MCF 10A (cell line): ENCODE data around the gene AURKB. TPM values are rescaled to one million over a fixed set of nuclear protein-coding genes. Genes with fewer than 3 reads are reported as not detected.
A peak's percentile ranks its signal among the peaks of the same experiment; 100 is the strongest.

Experiments
- Bru-seq: library from RNA; stranded (reverse); fragments of 400-500 nt; gene quantifications from one replicate; lab custom pipeline; 2021; lab: Mats Ljungman, UMichigan
- BruChase-seq, 2 experiments: library from RNA; stranded (reverse); fragments of 400-500 nt; gene quantifications; one replicate each; lab custom pipeline; 2021; lab: Mats Ljungman, UMichigan
- BruUV-seq: library from RNA; stranded (reverse); fragments of 400-500 nt; replicated peaks from 2 replicates; lab custom pipeline; 2021; lab: Mats Ljungman, UMichigan
- CTCF ChIA-PET: fragments of 300-600 bp; sonication (Branson Sonifier 250); formaldehyde crosslinking; extraction: SDS; loops from one replicate; lab custom pipeline; 2021; ENCODE audit warnings: antibody characterized with exemption, inconsistent platforms; lab: Yijun Ruan, JAX
- POLR2A ChIA-PET: fragments of 300-600, 350-650 bp; sonication (Branson Sonifier 250); formaldehyde crosslinking; extraction: SDS; loops from one replicate; lab custom pipeline; 2020; ENCODE audit warnings: antibody characterized with exemption, inconsistent platforms; lab: Yijun Ruan, JAX
- DNase-seq: peaks from one replicate; pipeline ENCODE4 v3.0.0-alpha.2; 2018; ENCODE audit not compliant: unreplicated experiment
- H3K27ac Mint-ChIP-seq: one replicate; pipeline ENCODE4 v1.8.0; 2022; ENCODE audit warnings: mild to moderate bottlenecking, low read depth, mixed read lengths; ENCODE audit not compliant: unreplicated experiment
- H3K27me3 Mint-ChIP-seq: one replicate; pipeline ENCODE4 v1.8.0; 2022; ENCODE audit warnings: mixed read lengths; ENCODE audit not compliant: insufficient read depth, unreplicated experiment
- H3K36me3 Mint-ChIP-seq: one replicate; pipeline ENCODE4 v1.8.0; 2022; ENCODE audit warnings: mild to moderate bottlenecking, moderate library complexity, mixed read lengths; ENCODE audit not compliant: insufficient read depth, unreplicated experiment
- H3K4me1 Mint-ChIP-seq: one replicate; pipeline ENCODE4 v1.8.0; 2022; ENCODE audit warnings: mixed read lengths; ENCODE audit not compliant: insufficient read depth, unreplicated experiment
- H3K4me3 Mint-ChIP-seq: one replicate; pipeline ENCODE4 v1.8.0; 2022; ENCODE audit warnings: mild to moderate bottlenecking, moderate library complexity, mixed read lengths; ENCODE audit not compliant: unreplicated experiment
- H3K9me3 Mint-ChIP-seq: one replicate; pipeline ENCODE4 v1.8.0; 2022; ENCODE audit warnings: mixed read lengths; ENCODE audit not compliant: unreplicated experiment
- intact Hi-C: fragments of 100-400 bp; cut with micrococcal nuclease; formaldehyde crosslinking; loops from 2 replicates; pipeline ENCODE4 v1.14.1; 2022
- long read RNA-seq: library from polyadenylated mRNA; stranded (forward); transcript quantifications from one replicate; pipeline ENCODE4 v2.0.0, GENCODE V29; 2022
- total RNA-seq: library from RNA; stranded (reverse); gene quantifications from 2 replicates; pipeline ENCODE4 v1.2.3, GENCODE V29; 2022
- TF ChIP-seq, protein P1 (sequence below): fragments of 200-600 bp; IDR thresholded peaks from one replicate; pipeline ENCODE4 v1.8.0; 2022; ENCODE audit warnings: antibody characterized with exemption, mild to moderate bottlenecking; ENCODE audit not compliant: unreplicated experiment

AURKB gene
- total RNA-seq = 11.7 and 33.6 TPM in 2 replicates
- percentile 56 among the genes with signal in this experiment for Bru-seq, nascent RNA
- percentile 55 among the genes with signal in this experiment for BruChase-seq, experiment 1, labeled RNA remaining after a 6-hour chase
- BruChase-seq, experiment 2, labeled RNA remaining after a 2-hour chase = percentile 52 among the genes with signal in this experiment
- long read RNA-seq, transcript AURKB-202 (8 exons, 1,167 nt) = minor isoform, 6 of 72 reads
- long read RNA-seq, transcript AURKB-214 (9 exons, 1,227 nt) = major isoform, 33 of 72 reads
- long read RNA-seq, partial matches to known transcripts = 3 of 72 reads
- long read RNA-seq, other reads (novel, unspliced or antisense) = 25 of 72 reads

DNA sequence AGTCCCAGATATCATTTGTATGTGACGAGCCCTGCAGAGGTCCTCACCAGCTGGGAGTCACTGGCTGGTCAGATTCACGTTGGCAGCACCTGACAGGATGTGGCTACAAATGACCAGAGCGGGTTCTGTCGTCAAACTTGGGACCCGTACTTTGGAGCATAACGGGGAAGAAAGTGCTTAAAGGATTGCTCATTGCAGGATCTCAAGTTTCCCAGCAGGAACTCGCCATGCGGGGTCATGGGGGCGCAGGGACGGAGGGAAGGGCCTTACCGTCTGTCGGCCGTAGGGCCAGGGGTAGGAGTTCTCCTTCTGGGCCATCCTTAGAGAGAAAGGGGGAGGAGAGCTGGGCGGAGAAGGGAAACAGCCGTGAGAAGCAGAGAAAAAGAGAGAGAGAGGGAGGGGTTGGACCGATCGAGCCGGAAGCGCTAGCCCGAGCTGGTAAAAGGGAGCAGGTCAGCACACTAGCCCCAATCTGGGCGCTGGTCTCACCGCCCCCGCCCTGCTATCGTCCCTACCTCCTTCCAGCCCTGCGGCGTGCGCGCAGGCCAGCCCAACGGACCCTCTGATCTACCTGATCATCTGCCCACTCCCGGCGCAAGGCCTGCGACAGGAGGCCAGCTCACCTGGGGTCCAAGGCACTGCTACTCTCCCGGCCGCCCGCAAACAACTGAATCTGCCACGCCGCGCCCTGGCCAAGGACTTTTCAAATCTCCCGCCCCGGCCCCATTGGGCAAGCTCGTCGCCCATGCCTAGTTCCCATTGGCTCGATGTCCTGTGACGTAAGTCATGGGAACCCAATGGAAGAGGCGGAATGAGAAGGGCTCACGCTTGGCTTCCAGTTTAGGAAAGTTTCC is at the start of gene AURKB:
TSS of gene AURKB (minus strand) at position 669 of the 854 bp plus-strand sequence. CDS start at position 318, 351 bp downstream.
- CTCF ChIA-PET = interaction anchor here (0.5 to 1.6 kb wide), 6 partner anchors 11 to 357 kb away, joined by 3 to 6 read pairs (median 4); no protein-coding TSS in a partner anchor
- TF ChIP-seq, protein P1, sequence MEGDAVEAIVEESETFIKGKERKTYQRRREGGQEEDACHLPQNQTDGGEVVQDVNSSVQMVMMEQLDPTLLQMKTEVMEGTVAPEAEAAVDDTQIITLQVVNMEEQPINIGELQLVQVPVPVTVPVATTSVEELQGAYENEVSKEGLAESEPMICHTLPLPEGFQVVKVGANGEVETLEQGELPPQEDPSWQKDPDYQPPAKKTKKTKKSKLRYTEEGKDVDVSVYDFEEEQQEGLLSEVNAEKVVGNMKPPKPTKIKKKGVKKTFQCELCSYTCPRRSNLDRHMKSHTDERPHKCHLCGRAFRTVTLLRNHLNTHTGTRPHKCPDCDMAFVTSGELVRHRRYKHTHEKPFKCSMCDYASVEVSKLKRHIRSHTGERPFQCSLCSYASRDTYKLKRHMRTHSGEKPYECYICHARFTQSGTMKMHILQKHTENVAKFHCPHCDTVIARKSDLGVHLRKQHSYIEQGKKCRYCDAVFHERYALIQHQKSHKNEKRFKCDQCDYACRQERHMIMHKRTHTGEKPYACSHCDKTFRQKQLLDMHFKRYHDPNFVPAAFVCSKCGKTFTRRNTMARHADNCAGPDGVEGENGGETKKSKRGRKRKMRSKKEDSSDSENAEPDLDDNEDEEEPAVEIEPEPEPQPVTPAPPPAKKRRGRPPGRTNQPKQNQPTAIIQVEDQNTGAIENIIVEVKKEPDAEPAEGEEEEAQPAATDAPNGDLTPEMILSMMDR = no peak
- H3K36me3 Mint-ChIP-seq = peaks cover 6% of the 10 kb centered on the region
- peaks cover 6% of the 10 kb centered on the region for H3K4me1 Mint-ChIP-seq
- H3K27ac Mint-ChIP-seq = peak within 1 kb of the TSS; percentile 91
- POLR2A ChIA-PET = interaction anchor here (0.6 to 5.7 kb wide), 17 partner anchors 10 to 421 kb away, joined by 3 to 72 read pairs (median 6); partner anchors contain the start of genes BORCS6, CNTROB, CTC1 and PER1
- TSS peak; percentile 84 for BruUV-seq
- no peaks in the 10 kb centered on the region for H3K9me3 Mint-ChIP-seq
- peak within 1 kb of the TSS; percentile 91 for H3K4me3 Mint-ChIP-seq
- H3K27me3 Mint-ChIP-seq = no peaks in the 10 kb centered on the region
- peak; percentile 99 for DNase-seq
- intact Hi-C loops = no loop called here

DNA sequence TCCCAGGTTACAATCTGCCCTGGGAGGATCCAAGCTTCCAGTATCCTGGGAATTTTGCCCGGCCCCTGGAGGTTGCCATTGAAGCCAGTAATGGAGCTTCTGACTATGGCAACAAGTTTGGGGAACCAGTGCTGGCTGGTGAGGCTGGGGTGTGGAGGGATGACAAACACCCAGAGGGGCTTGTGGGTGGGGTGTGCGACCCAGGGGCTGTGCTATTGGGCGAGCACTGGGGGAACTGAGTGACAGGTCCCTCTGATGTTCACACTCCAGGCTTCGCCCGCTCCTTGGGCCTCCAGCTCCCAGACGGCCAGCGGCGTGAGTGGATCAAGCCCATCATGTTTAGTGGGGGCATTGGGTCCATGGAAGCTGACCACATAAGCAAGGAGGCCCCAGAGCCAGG is 47.4 kb upstream of the AURKB start:
- Mint-ChIP-seq H3K27me3 (no peaks in the 10 kb centered on the region), H3K36me3 (peaks cover 58% of the 10 kb centered on the region), H3K9me3 (no peaks in the 10 kb centered on the region), H3K4me1 (no peaks in the 10 kb centered on the region), H3K4me3 (no peak overlapping the region), H3K27ac (no peak overlapping the region)
- CTCF ChIA-PET = interaction anchor here (0.6 kb wide), 2 partner anchors 23 to 398 kb away, joined by 3 to 4 read pairs; no protein-coding TSS in a partner anchor
- no TSS peak for BruUV-seq
- intact Hi-C loops = no loop called here
- DNase-seq = no peak
- POLR2A ChIA-PET = interaction anchor here (0.9 to 1.7 kb wide), 3 partner anchors 8 to 37 kb away, joined by 3 read pairs; partner anchors contain the start of genes PFAS and SLC25A35
- TF ChIP-seq, protein P1 = no peak

DNA sequence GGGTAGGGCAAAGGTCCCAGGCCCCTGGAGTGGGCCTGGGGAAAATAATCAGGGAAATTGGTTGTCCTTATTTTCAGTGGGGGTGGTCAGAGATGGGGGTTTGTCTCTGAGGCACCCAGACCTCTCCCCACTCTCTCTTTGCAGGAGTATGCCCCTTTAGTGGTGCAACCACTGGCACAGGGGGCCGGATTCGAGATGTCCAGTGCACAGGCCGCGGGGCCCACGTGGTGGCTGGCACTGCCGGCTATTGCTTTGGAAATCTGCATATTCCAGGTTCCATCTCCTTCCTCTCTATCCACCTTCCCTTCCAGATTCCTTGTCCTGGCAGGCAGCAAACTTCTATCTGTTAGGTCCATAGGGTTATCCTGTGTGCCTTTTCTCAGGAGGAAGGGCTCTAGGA is 46.3 kb upstream of the AURKB start:
- Mint-ChIP-seq H3K27me3 (no peaks in the 10 kb centered on the region), H3K27ac (no peak overlapping the region), H3K4me1 (no peaks in the 10 kb centered on the region), H3K36me3 (peaks cover 51% of the 10 kb centered on the region), H3K9me3 (no peaks in the 10 kb centered on the region), H3K4me3 (no peak overlapping the region)
- ChIA-PET CTCF (no interaction called here), POLR2A (interaction anchor here (1.5 kb wide), 1 partner anchor 38 kb away, joined by 3 read pairs; the partner anchor contains the start of gene SLC25A35)
- no TSS peak for BruUV-seq
- intact Hi-C loops = no loop called here
- TF ChIP-seq, protein P1 = no peak
- no peak for DNase-seq
